GM12878 (cell line): ENCODE data around the gene HPS5. TPM values are rescaled to one million over a fixed set of nuclear protein-coding genes. Genes with fewer than 3 reads are reported as not detected.

Experiments
- ATAC-seq: fragments of 200-7000 bp; cut with Tn5 transposase; 3 replicates; pipeline ENCODE4 v1.9.1; 2020; ENCODE audit warnings: mild to moderate bottlenecking, moderate library complexity
- BruUV-seq: library from RNA; stranded (reverse); fragments of 400-500 nt; replicated peaks from 2 replicates; lab custom pipeline; 2021; lab: Mats Ljungman, UMichigan
- CTCF ChIA-PET: fragments of 300-600 bp; sonication (Branson Sonifier 250); formaldehyde crosslinking; extraction: SDS; loops from one replicate; lab custom pipeline; 2021; ENCODE audit warnings: inconsistent platforms; lab: Yijun Ruan, JAX
- POLR2A ChIA-PET: fragments of 350-600 bp; formaldehyde crosslinking; extraction: SDS; loops from one replicate; lab custom pipeline; 2021; ENCODE audit warnings: inconsistent platforms; lab: Charles Lee
- RAD21 ChIA-PET: fragments of 300-600 bp; sonication (Branson Sonifier 250); formaldehyde crosslinking; loops from one replicate; lab custom pipeline; 2023; ENCODE audit warnings: antibody characterized with exemption; ENCODE audit not compliant: unreplicated experiment; lab: Charles Lee
- SMC1A ChIA-PET: fragments of 300-600 bp; sonication (Branson Sonifier 250); formaldehyde crosslinking; loops from one replicate; lab custom pipeline; 2023; ENCODE audit not compliant: unreplicated experiment, uncharacterized antibody; lab: Charles Lee
- DNase-seq: peaks from one replicate; pipeline ENCODE4 v3.0.0-alpha.2; 2011; ENCODE audit warnings: low read depth, low spot score
- FAIRE-seq: peaks from 3 replicates; lab custom pipeline; 2011; peaks lifted over from hg19 to GRCh38; lab: Jason Lieb, UNC
- H2AFZ ChIP-seq: 2 replicates; pipeline ENCODE4 v1.6.0; 2011; ENCODE audit warnings: low read depth, low read length, control low read depth; ENCODE audit not compliant: control insufficient read depth
- H3K27ac ChIP-seq: 2 replicates; pipeline ENCODE4 v1.5.1; 2011; ENCODE audit warnings: control low read depth; ENCODE audit not compliant: control insufficient read depth, insufficient read depth
- H3K27me3 ChIP-seq, 2 experiments: replicated peaks in 1 of 2; 2 replicates each; pipeline versions ENCODE4 v1.6.0 to v1.6.1; 2011; ENCODE audit warnings: low read length in 1 of 2; ENCODE audit not compliant: control insufficient read depth in 2 of 2, insufficient read depth in 2 of 2
- H3K36me3 ChIP-seq, 2 experiments: 2 replicates each; pipeline ENCODE4 v1.5.1; 2011; ENCODE audit warnings: low read length in 1 of 2; ENCODE audit not compliant: control insufficient read depth in 2 of 2, insufficient read depth in 2 of 2
- H3K4me1 ChIP-seq: 2 replicates; pipeline ENCODE4 v1.6.1; 2011; ENCODE audit warnings: mild to moderate bottlenecking, low read length, moderate library complexity, mixed read lengths; ENCODE audit not compliant: control insufficient read depth, insufficient read depth
- H3K4me2 ChIP-seq: 2 replicates; pipeline ENCODE4 v1.6.0; 2011; ENCODE audit warnings: control low read depth; ENCODE audit not compliant: control insufficient read depth, insufficient read depth
- H3K4me3 ChIP-seq: fragments of 200-600 bp; sonication (generic); 2 replicates; pipeline ENCODE4 v1.5.1; 2016
- H3K79me2 ChIP-seq: 2 replicates; pipeline ENCODE4 v1.6.0; 2011; ENCODE audit warnings: low read length; ENCODE audit not compliant: control insufficient read depth, insufficient read depth
- H3K9ac ChIP-seq: 2 replicates; pipeline ENCODE4 v1.8.0; 2011; ENCODE audit warnings: low read length, control low read depth, mixed read lengths; ENCODE audit not compliant: control insufficient read depth, insufficient read depth
- H3K9me3 ChIP-seq: replicated peaks from 3 replicates; pipeline ENCODE4 v1.5.1; 2011; ENCODE audit warnings: mild to moderate bottlenecking, low read length; ENCODE audit not compliant: control insufficient read depth, insufficient read depth
- H4K20me1 ChIP-seq: 2 replicates; pipeline ENCODE4 v1.6.0; 2011; ENCODE audit not compliant: control insufficient read depth, insufficient read depth
- E4F1 ChIP-seq: fragments of 450-650 bp; IDR thresholded peaks from 2 replicates; pipeline ENCODE4 v1.6.1; 2018; ENCODE audit warnings: borderline replicate concordance, mild to moderate bottlenecking; ENCODE audit not compliant: partially characterized antibody
- EED ChIP-seq: sonication (generic); IDR thresholded peaks from 2 replicates; pipeline ENCODE4 v1.6.1; 2016; ENCODE audit warnings: antibody characterized with exemption, low read depth
- HDAC2 ChIP-seq: fragments of 200-600 bp; sonication (generic); IDR thresholded peaks from 2 replicates; pipeline ENCODE4 v1.6.1; 2017
- IKZF1 ChIP-seq: fragments of 450-650 bp; conservative IDR thresholded peaks from 2 replicates; pipeline ENCODE4 v1.6.1; 2017; ENCODE audit warnings: antibody characterized with exemption, mild to moderate bottlenecking
- IKZF2 ChIP-seq, 2 experiments: fragments of 450-650 bp; IDR thresholded peaks; 2 replicates each; pipeline ENCODE4 v1.6.1; 2017; ENCODE audit warnings: mild to moderate bottlenecking in 2 of 2, moderate library complexity in 2 of 2
- IRF5 ChIP-seq: fragments of 450-650 bp; IDR thresholded peaks from 2 replicates; pipeline ENCODE4 v1.6.1; 2017; ENCODE audit warnings: borderline replicate concordance
- MLLT1 ChIP-seq: fragments of 450-650 bp; IDR thresholded peaks from 2 replicates; pipeline ENCODE4 v1.6.1; 2016; ENCODE audit warnings: mild to moderate bottlenecking
- SMAD5 ChIP-seq: IDR thresholded peaks from 2 replicates; pipeline ENCODE4 v1.6.1; 2016; ENCODE audit warnings: antibody characterized with exemption, low read depth
- SUZ12 ChIP-seq: fragments of 200-600 bp; sonication (generic); IDR thresholded peaks from one replicate; pipeline ENCODE4 v1.6.1; 2018; ENCODE audit warnings: antibody characterized with exemption, mild to moderate bottlenecking; ENCODE audit not compliant: unreplicated experiment
- TCF3 ChIP-seq: IDR thresholded peaks from 2 replicates; pipeline ENCODE4 v1.6.1; 2012; ENCODE audit warnings: low read depth, mild to moderate bottlenecking, low read length, borderline replicate concordance; ENCODE audit not compliant: insufficient read depth
- WRNIP1 ChIP-seq: IDR thresholded peaks from 2 replicates; pipeline ENCODE4 v1.6.1; 2011; ENCODE audit warnings: low read depth, low read length, improper control_type of control experiment, borderline replicate concordance
- ZBTB33 ChIP-seq: fragments of 450-650 bp; IDR thresholded peaks from 2 replicates; pipeline ENCODE4 v1.6.1; 2017; ENCODE audit warnings: mild to moderate bottlenecking
- WGBS: methylation state at CpG from one replicate; pipeline ENCODE4 v1.1.6; 2016; ENCODE audit warnings: low lambda C conversion rate; ENCODE audit not compliant: insufficient replicate concordance, insufficient coverage; ENCODE audit errors: missing lambda C conversion rate; 5-methylcytosine and 5-hydroxymethylcytosine counted together
- in situ Hi-C: fragments of 300-500 bp; cut with MboI; formaldehyde crosslinking; loops from 9 replicates; pipeline ENCODE4 v1.14.3; 2018; ENCODE audit warnings: mixed read lengths
- intact Hi-C: fragments of 100-400 bp; cut with micrococcal nuclease; formaldehyde crosslinking; loops from one replicate; pipeline ENCODE4 v1.14.2; 2022; ENCODE audit not compliant: unreplicated experiment
- polyA plus RNA-seq, 11 experiments: library from polyadenylated mRNA; depleted of rRNA in 4 of 11; unstranded in 6 of 11; stranded (reverse) in 5 of 11; fragments of >200 nt; fragmentation: Nextera tagmentation in 4 of 11; fragmentation: Illumina TruSeq in 1 of 11; extraction: Ambion mirVana in 4 of 11; extraction: Trizol in 1 of 11; gene quantifications; 1 replicate in 1 of 11; 2 replicates in 10 of 11; pipeline versions ENCODE4 v1.2.1 to v1.2.3, GENCODE V29; 2011 to 2016; ENCODE audit warnings: inconsistent platforms in 2 of 11, missing spikeins in 2 of 11, low read depth in 1 of 11
- total RNA-seq, 4 experiments: library from RNA; depleted of rRNA in 3 of 4; stranded (reverse); fragments of >200 nt in 3 of 4; fragmentation: Illumina TruSeq in 1 of 4; extraction: Trizol in 1 of 4; gene quantifications; 2 replicates each; pipeline versions ENCODE4 v1.2.1 to v1.2.3, GENCODE V29; 2013 to 2021

The HPS5 gene
- total and polyA plus RNA-seq, 10 of the 15 experiments (the other 5 are each of a cell fraction or from before 2014, with no cell fraction given): 11.9 to 32.6 (median 23.5) TPM

GRCh38 chr11:18330921-18331320, 9.0 kb upstream of the HPS5 start:
- SMC1A ChIA-PET: interaction anchor here (0.9 to 2.6 kb wide), 3 partner anchors 10 to 87 kb away, joined by 3 to 10 read pairs (median 9); no protein-coding TSS in a partner anchor
- BruUV-seq: no TSS peak
- ATAC-seq (peak; percentile 24; the same call in 1 of the 3 replicates), FAIRE-seq (no peak), DNase-seq (no peak)
- intact Hi-C loops (no loop called here), in situ Hi-C loops (no loop called here)
- Histone ChIP-seq H3K4me1 (peaks cover 31% of the 10 kb centered on the region), H3K27ac (peak overlapping the region; percentile 71), H3K4me3 (peak overlapping the region; percentile 43; the same call in 1 of the 2 replicates), H3K4me2 (peak overlapping the region; percentile 56; the same call in 1 of the 2 replicates), H3K27me3 (no peaks in the 10 kb centered on the region), H2AFZ (no peak overlapping the region), H3K79me2 (peaks cover 57% of the 10 kb centered on the region), H4K20me1 (no peaks in the 10 kb centered on the region), H3K9me3 (no peaks in the 10 kb centered on the region), H3K9ac (no peak overlapping the region), H3K36me3 (peaks cover 2 to 11% of the 10 kb centered on the region in 2 experiments; a peak in 3 of 4 replicates)
- RAD21 ChIA-PET: interaction anchor here (0.8 to 1.3 kb wide), 3 partner anchors 10 to 87 kb away, joined by 3 to 5 read pairs (median 4); partner anchors contain the start of gene HPS5
- WGBS: 83% methylated on average over 6 of the region's 6 CpGs
- POLR2A ChIA-PET: interaction anchor here (0.9 to 1.6 kb wide), 4 partner anchors 9 to 248 kb away, joined by 3 to 8 read pairs (median 4); partner anchors contain the start of gene HPS5
- no peak for TF ChIP-seq TCF3
- TF ChIP-seq HDAC2: no peak
- TF ChIP-seq E4F1: no peak
- TF ChIP-seq IKZF1: peak; percentile 28; the same call in 1 of the 2 replicates
- peak; percentile 75; the same call in 1 of the 2 replicates for TF ChIP-seq MLLT1
- TF ChIP-seq EED: 0 out of 2 replicates have a peak, but pooled peaks have one; percentile 40
- no peak for TF ChIP-seq SUZ12
- TF ChIP-seq WRNIP1: no peak
- 0 out of 4 replicates have a peak, but pooled peaks of 1 of the 2 experiments have one; percentile 22 for TF ChIP-seq IKZF2 (IDR thresholded peaks at IDR 0.05)
- no peak for TF ChIP-seq SMAD5
- no peak for TF ChIP-seq ZBTB33
- no peak for TF ChIP-seq IRF5
- CTCF ChIA-PET: interaction anchor here (0.9 to 2.7 kb wide), 4 partner anchors 11 to 216 kb away, joined by 3 to 12 read pairs (median 3); no protein-coding TSS in a partner anchor
